HEK293 (cell line): ENCODE measurements around the gene NUDT22.
A peak's percentile ranks its signal among the peaks of the same experiment; 100 is the strongest.

ENCODE experiments used
- CTCF ChIP-seq: fragments of 450-650 bp; formaldehyde crosslinking; IDR thresholded peaks from 2 replicates; pipeline ENCODE4 v1.5.1; 2016; ENCODE audit warnings: missing biosample characterization, missing genetic modification characterization
- GLI2 ChIP-seq: fragments of 450-650 bp; formaldehyde crosslinking; IDR thresholded peaks from 2 replicates; pipeline ENCODE4; 2017; ENCODE audit warnings: missing biosample characterization, missing genetic modification characterization, low read depth, borderline replicate concordance
- IKZF3 ChIP-seq: fragments of 450-650 bp; IDR thresholded peaks from 2 replicates; pipeline ENCODE4 v1.5.0; 2018; ENCODE audit warnings: missing biosample characterization, mild to moderate bottlenecking, missing genetic modification characterization, moderate library complexity
- PRDM10 ChIP-seq: fragments of 450-650 bp; formaldehyde crosslinking; IDR thresholded peaks from 2 replicates; pipeline ENCODE4 v1.5.1; 2016; ENCODE audit warnings: missing biosample characterization, missing genetic modification characterization
- PRDM4 ChIP-seq: fragments of 450-650 bp; formaldehyde crosslinking; IDR thresholded peaks from 2 replicates; pipeline ENCODE4 v1.5.1; 2017; ENCODE audit warnings: missing biosample characterization, missing genetic modification characterization
- SETDB1 ChIP-seq: IDR thresholded peaks from one replicate; pipeline ENCODE4 v1.6.1; 2017; ENCODE audit warnings: mild to moderate bottlenecking, low read length, moderate library complexity, mixed read lengths; ENCODE audit not compliant: insufficient read length
- ZBTB1 ChIP-seq: fragments of 450-650 bp; formaldehyde crosslinking; IDR thresholded peaks from 2 replicates; pipeline ENCODE4 v1.5.1; 2016; ENCODE audit warnings: missing biosample characterization, missing genetic modification characterization
- ZBTB21 ChIP-seq: fragments of 450-650 bp; formaldehyde crosslinking; IDR thresholded peaks from 2 replicates; pipeline ENCODE4 v1.5.1; 2017; ENCODE audit warnings: missing biosample characterization, missing genetic modification characterization
- ZBTB44 ChIP-seq: fragments of 450-650 bp; IDR thresholded peaks from 2 replicates; pipeline ENCODE4 v1.5.1; 2018; ENCODE audit warnings: missing biosample characterization, mild to moderate bottlenecking, missing genetic modification characterization
- ZBTB49 ChIP-seq: fragments of 450-650 bp; formaldehyde crosslinking; IDR thresholded peaks from 2 replicates; pipeline ENCODE4 v1.5.1; 2016; ENCODE audit warnings: missing biosample characterization, missing genetic modification characterization, low read depth
- ZFP69B ChIP-seq: fragments of 450-650 bp; formaldehyde crosslinking; IDR thresholded peaks from 2 replicates; pipeline ENCODE4 v1.5.1; 2016; ENCODE audit warnings: missing biosample characterization, missing genetic modification characterization
- ZNF157 ChIP-seq: fragments of 450-650 bp; formaldehyde crosslinking; IDR thresholded peaks from 2 replicates; pipeline ENCODE4 v1.5.1; 2016; ENCODE audit warnings: missing biosample characterization, missing genetic modification characterization
- ZNF223 ChIP-seq: fragments of 450-650 bp; formaldehyde crosslinking; IDR thresholded peaks from 2 replicates; pipeline ENCODE4 v1.5.1; 2016; ENCODE audit warnings: missing biosample characterization, missing genetic modification characterization
- ZNF274 ChIP-seq, 2 experiments: fragments of 200-500 bp in 1 of 2; fragments of 450-650 bp in 1 of 2; sonication (Bioruptor generic) in 1 of 2; formaldehyde crosslinking in 1 of 2; IDR thresholded peaks; 2 replicates each; pipeline versions ENCODE4 v1.5.1 to v1.6.1; 2014 to 2016; ENCODE audit warnings: borderline replicate concordance in 1 of 2, inconsistent platforms in 1 of 2, low read length in 1 of 2, missing biosample characterization in 1 of 2, missing genetic modification characterization in 1 of 2
- ZNF280C ChIP-seq: fragments of 450-650 bp; formaldehyde crosslinking; IDR thresholded peaks from 2 replicates; pipeline ENCODE4 v1.5.1; 2016; ENCODE audit warnings: missing biosample characterization, missing genetic modification characterization
- ZNF350 ChIP-seq: fragments of 450-650 bp; formaldehyde crosslinking; IDR thresholded peaks from 2 replicates; pipeline ENCODE4 v1.5.0; 2017; ENCODE audit warnings: missing biosample characterization, mild to moderate bottlenecking, missing genetic modification characterization
- ZNF48 ChIP-seq: fragments of 450-650 bp; formaldehyde crosslinking; IDR thresholded peaks from 2 replicates; pipeline ENCODE4 v1.5.1; 2016; ENCODE audit warnings: missing biosample characterization, missing genetic modification characterization
- ZNF585B ChIP-seq: fragments of 450-650 bp; formaldehyde crosslinking; IDR thresholded peaks from 2 replicates; pipeline ENCODE4 v1.5.1; 2016; ENCODE audit warnings: missing biosample characterization, missing genetic modification characterization
- ZNF596 ChIP-seq: fragments of 450-650 bp; IDR thresholded peaks from 2 replicates; pipeline ENCODE4 v1.5.0; 2018; ENCODE audit warnings: missing biosample characterization, mild to moderate bottlenecking, missing genetic modification characterization, moderate library complexity
- ZNF621 ChIP-seq: fragments of 450-650 bp; formaldehyde crosslinking; IDR thresholded peaks from 2 replicates; pipeline ENCODE4 v1.5.1; 2017; ENCODE audit warnings: missing biosample characterization, missing genetic modification characterization
- ZNF639 ChIP-seq: fragments of 450-650 bp; formaldehyde crosslinking; IDR thresholded peaks from 2 replicates; pipeline ENCODE4 v1.5.1; 2016; ENCODE audit warnings: missing biosample characterization, missing genetic modification characterization
- ZNF660 ChIP-seq: fragments of 450-650 bp; IDR thresholded peaks from 2 replicates; pipeline ENCODE4 v1.5.1; 2018; ENCODE audit warnings: missing biosample characterization, mild to moderate bottlenecking, missing genetic modification characterization

Gene NUDT22

GRCh38 chr11:64241491-64242374 is 15.7 kb downstream of the NUDT22 start (continued):
- no peak for TF ChIP-seq ZNF280C
- no peak for TF ChIP-seq PRDM4
- no peak for TF ChIP-seq ZBTB49
- TF ChIP-seq ZNF274 (IDR thresholded peaks at IDR 0.05; ENCODE audit: low read length), result no peak
- TF ChIP-seq ZNF274 (tag by site-specific recombination; IDR thresholded peaks at IDR 0.05; ENCODE audit: borderline replicate concordance), result no peak
- TF ChIP-seq ZNF48, result no peak
- TF ChIP-seq SETDB1, result no peak
- no peak for TF ChIP-seq ZBTB44
- no peak for TF ChIP-seq GLI2
- no peak for TF ChIP-seq ZNF585B (tag by site-specific recombination)
- peak; percentile 42; the same call in 1 of the 2 replicates for TF ChIP-seq CTCF (tag by site-specific recombination)
- peak; percentile 78 for TF ChIP-seq PRDM10 (tag by site-specific recombination)
- no peak for TF ChIP-seq ZNF621 (tag by site-specific recombination)
- no peak for TF ChIP-seq ZNF223 (tag by site-specific recombination)
- no peak for TF ChIP-seq ZNF596 (tag by site-specific recombination)
- no peak for TF ChIP-seq ZNF639 (tag by site-specific recombination)
- TF ChIP-seq ZNF350, result no peak
- TF ChIP-seq ZFP69B (tag by site-specific recombination), result peak; percentile 17; the same call in 1 of the 2 replicates
- no peak for TF ChIP-seq ZNF660 (tag by site-specific recombination)
- no peak for TF ChIP-seq ZBTB21
- TF ChIP-seq IKZF3, result no peak
- no peak for TF ChIP-seq ZNF157 (tag by site-specific recombination)
- TF ChIP-seq ZBTB1 (tag by site-specific recombination), result no peak
